Heart left ventricle (tissue), 16 donors: Measurements from ENCODE around the gene BAZ1B. TPM values are rescaled to one million over a fixed set of nuclear protein-coding genes. Genes with fewer than 3 reads are reported as not detected.

Experiments
- ATAC-seq, 4 donors: fragments of 200-7000 bp; cut with Tn5 transposase; one replicate each; pipeline ENCODE4 v1.9.1; 2020 to 2022; ENCODE audit warnings: moderate library complexity in 4 of 4, mild to moderate bottlenecking in 3 of 4, moderate number of reproducible peaks in 1 of 4
- DNase-seq, 5 donors: peaks; one replicate each; pipeline ENCODE4 v3.0.0-alpha.2; 2020
- H3K27ac ChIP-seq, 12 donors: fragments of 200-600 bp; sonication (generic) in 4 of 12; one replicate each; pipeline versions ENCODE4 v1.5.0 to v1.8.0; 2016 to 2022; ENCODE audit warnings: mild to moderate bottlenecking in 2 of 12
- H3K27me3 ChIP-seq, 9 donors: fragments of 200-600 bp; sonication (generic) in 2 of 9; one replicate each; pipeline versions ENCODE4 v1.5.1 to v1.8.0; 2016 to 2022; ENCODE audit warnings: mild to moderate bottlenecking in 3 of 9
- H3K36me3 ChIP-seq, 9 donors: fragments of 200-600 bp; sonication (generic) in 2 of 9; one replicate each; pipeline versions ENCODE4 v1.5.0 to v1.8.0; 2018 to 2022; ENCODE audit warnings: mild to moderate bottlenecking in 2 of 9
- H3K4me1 ChIP-seq, 12 donors: fragments of 200-600 bp; sonication (generic) in 4 of 12; one replicate each; pipeline versions ENCODE4 v1.5.0 to v1.8.0; 2016 to 2022; ENCODE audit warnings: mild to moderate bottlenecking in 3 of 12
- H3K4me3 ChIP-seq, 12 donors: fragments of 200-600 bp; sonication (generic) in 4 of 12; one replicate each; pipeline versions ENCODE4 v1.5.0 to v1.8.0; 2017 to 2022; ENCODE audit warnings: mild to moderate bottlenecking in 9 of 12, moderate library complexity in 4 of 12
- H3K9me3 ChIP-seq, 12 donors: fragments of 200-600 bp; sonication (generic) in 4 of 12; one replicate each; pipeline versions ENCODE4 v1.5.0 to v1.8.0; 2016 to 2022; ENCODE audit warnings: mild to moderate bottlenecking in 1 of 12
- CTCF ChIP-seq, 12 donors: fragments of 200-600 bp; sonication (generic) in 4 of 12; IDR thresholded peaks; one replicate each; pipeline versions ENCODE4 v1.5.0 to v1.8.0; 2018 to 2022; ENCODE audit warnings: antibody characterized with exemption in 12 of 12, mild to moderate bottlenecking in 5 of 12
- POLR2A ChIP-seq, 2 donors: fragments of 450-650 bp; IDR thresholded peaks; one replicate each; pipeline ENCODE4 v1.6.1; 2017; ENCODE audit warnings: antibody characterized with exemption in 2 of 2, mild to moderate bottlenecking in 2 of 2, moderate library complexity in 2 of 2
- WGBS, 4 donors: extraction: QIAGEN DNeasy Blood & Tissue Kit in 2 of 4; methylation state at CpG; one replicate each; pipeline versions ENCODE4 v1.1.5 to v1.1.7; 2013 to 2018; 5-methylcytosine and 5-hydroxymethylcytosine counted together
- intact Hi-C, 10 donors: fragments of 100-400 bp; cut with DNase I; formaldehyde crosslinking; loops; one replicate each; pipeline versions ENCODE4 v1.11.1 to v1.14.2; 2022
- polyA plus RNA-seq, 2 donors: library from polyadenylated mRNA; stranded (reverse); fragments of 200-250 nt; gene quantifications; one replicate each; pipeline ENCODE4 v1.2.3, GENCODE V29; 2013
- total RNA-seq, 9 donors: library from RNA; depleted of rRNA in 2 of 9; stranded (reverse); fragments of >200 nt in 2 of 9; fragmentation: NEBNext Ultra II Directional in 3 of 9; extraction: Animal tissue kit (Norgen Biotek cat#: 25700) in 3 of 9; gene quantifications; one replicate each; pipeline versions ENCODE4 v1.1.0 to v1.2.4, GENCODE V29; 2016 to 2023
- donor health status: ischemic (EF 13 %, LVEDD 7.1; RV severe dilation, severe dysfunction).
- donor health status: healthy with polysubstance abuse.
- donor health status: DM: no; HTN: yes; CAD: no.
- donor health status: DM: no; HTN: no; CAD: no.
- donor health status: ischemic (EF 25% LVEDD 6.9; RV normal size, moderate dysfunction).
- donor health status: ischemic (EF 25% LVEDD 5.7; RV mildly dilated, moderate dysfunction).
- donor health status: healthy.
- donor health status: DM: yes; HTN: yes; CAD: no.
- donor health status: ischemic (EF 35%, LVEDD 5.7; RV mildly dilated, moderate dysfunction).
- donor health status: nonischemic (EF 11% LVEDD 7.7; RV severe dilation, severe dysfunction).
- donor health status: DM: yes; HTN: yes; CAD: no.
- donor health status: PGD.
- donor health status: ischemic (EF 29% LVEDD 5.4; RV normal size, mild dysfunction).
- donor health status: nonischemic (EF 23%, LVEDD 6.1; RV moderate dilation, normal function).

Gene BAZ1B
- total and polyA plus RNA-seq, 11 donors, result 19.0 to 45.0 (median 37.4) TPM

- intact Hi-C loops, result no loop called here
- TF ChIP-seq CTCF (IDR thresholded peaks at IDR 0.05) (no peak), POLR2A (IDR thresholded peaks at IDR 0.05) (no peak)
- peak; percentile 25 to 65 (median 56) for ATAC-seq
- Histone ChIP-seq H3K27ac (peak overlapping the region in 6 of 12 donors; percentile 13 to 67 (median 23)), H3K36me3 (peaks cover 0 to 82% (median 75%) of the 10 kb centered on the region in 9 donors), H3K4me3 (no peak overlapping the region), H3K9me3 (no peaks in the 10 kb centered on the region), H3K27me3 (no peaks in the 10 kb centered on the region), H3K4me1 (peaks cover 0 to 45% (median 10%) of the 10 kb centered on the region in 12 donors)
- no peak for DNase-seq
- 75 to 86% (median 77%) methylated on average over 4 of the region's 4 CpGs for WGBS, 4 donors
Measured at GRCh38 chr7:73549176-73549575, 27.1 kb upstream of the BAZ1B start.

DNA sequence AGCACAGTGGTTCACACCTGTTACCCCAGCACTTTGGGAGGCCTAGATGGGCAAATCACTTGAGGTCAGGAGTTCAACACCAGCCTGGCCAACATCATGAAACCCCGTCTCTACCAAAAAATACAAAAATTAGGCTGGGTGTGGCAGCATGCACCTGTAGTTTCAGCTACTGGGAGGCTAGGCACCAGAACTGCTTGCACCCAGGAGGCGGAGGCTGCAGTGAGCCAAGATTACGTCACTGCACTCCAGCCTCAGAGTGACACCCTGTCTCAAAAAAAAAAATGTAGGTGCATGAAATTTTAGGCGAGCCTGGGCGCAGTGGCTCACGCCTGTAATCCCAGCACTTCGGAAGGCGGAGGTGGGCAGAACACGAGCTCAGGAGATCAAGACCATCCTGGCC, 25.7 kb upstream of the BAZ1B start:
- Histone ChIP-seq H3K4me3 (no peak overlapping the region), H3K36me3 (peaks cover 0 to 82% (median 74%) of the 10 kb centered on the region in 9 donors), H3K27me3 (no peaks in the 10 kb centered on the region), H3K4me1 (peaks cover 0 to 35% (median 9%) of the 10 kb centered on the region in 12 donors), H3K9me3 (no peaks in the 10 kb centered on the region), H3K27ac (no peak overlapping the region)
- WGBS, 4 donors, result 78 to 94% (median 90%) methylated on average over 9 of the region's 9 CpGs
- DNase-seq, result no peak
- intact Hi-C loops, result no loop called here
- peak in 3 of 4 donors; percentile 41 to 49 (median 48) for ATAC-seq
- TF ChIP-seq CTCF (IDR thresholded peaks at IDR 0.05), result no peak
- no peak for TF ChIP-seq POLR2A (IDR thresholded peaks at IDR 0.05)

DNA sequence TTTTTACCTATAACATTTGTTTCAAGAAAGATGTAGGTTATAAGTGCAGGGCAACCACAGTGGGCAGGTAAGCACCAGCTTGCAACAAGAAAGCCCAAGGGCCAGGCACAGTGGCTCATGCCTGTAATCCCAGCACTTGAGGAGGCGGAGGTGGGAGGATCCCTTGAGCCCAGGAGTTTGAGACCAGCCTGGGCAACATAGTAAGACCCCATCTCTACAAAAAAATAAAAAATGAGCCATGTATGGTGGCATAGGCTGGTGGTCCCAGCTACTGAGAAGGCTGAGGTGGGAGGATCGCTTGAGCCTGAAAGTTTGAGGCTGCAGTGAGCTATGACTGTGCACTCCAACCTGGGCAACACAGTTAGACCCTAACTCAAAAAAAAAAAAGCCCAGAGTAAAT, 22.6 kb upstream of the BAZ1B start:
- TF ChIP-seq POLR2A (IDR thresholded peaks at IDR 0.05) (no peak), CTCF (IDR thresholded peaks at IDR 0.05) (no peak)
- Histone ChIP-seq H3K27me3 (no peaks in the 10 kb centered on the region), H3K36me3 (peaks cover 0 to 85% (median 78%) of the 10 kb centered on the region in 9 donors), H3K4me1 (peaks cover 0 to 25% (median 6%) of the 10 kb centered on the region in 12 donors), H3K4me3 (no peak overlapping the region), H3K9me3 (no peaks in the 10 kb centered on the region), H3K27ac (no peak overlapping the region)
- WGBS, 4 donors, result 95 to 99% (median 97%) methylated on average over 2 of the region's 2 CpGs
- ATAC-seq (no peak), DNase-seq (no peak)
- intact Hi-C loops, result loop anchor here in 1 of 10 donors (1.0 kb wide), 1 partner anchor 34 kb away; the partner anchor contains the start of gene TBL2

GRCh38 chr7:73541722-73542121, 19.6 kb upstream of the BAZ1B start:
- Histone ChIP-seq H3K36me3 (peaks cover 0 to 94% (median 79%) of the 10 kb centered on the region in 9 donors), H3K27ac (no peak overlapping the region), H3K4me3 (no peak overlapping the region), H3K4me1 (peaks cover 0 to 7% (median 0%) of the 10 kb centered on the region in 12 donors), H3K27me3 (no peaks in the 10 kb centered on the region), H3K9me3 (no peaks in the 10 kb centered on the region)
- TF ChIP-seq CTCF (IDR thresholded peaks at IDR 0.05) (no peak), POLR2A (IDR thresholded peaks at IDR 0.05) (no peak)
- DNase-seq (no peak), ATAC-seq (no peak)
- 92 to 97% (median 93%) methylated on average over 10 of the region's 10 CpGs for WGBS, 4 donors
- intact Hi-C loops, result no loop called here
